ENCODE data around the gene ANO9.

ANO9 gene

DNA sequence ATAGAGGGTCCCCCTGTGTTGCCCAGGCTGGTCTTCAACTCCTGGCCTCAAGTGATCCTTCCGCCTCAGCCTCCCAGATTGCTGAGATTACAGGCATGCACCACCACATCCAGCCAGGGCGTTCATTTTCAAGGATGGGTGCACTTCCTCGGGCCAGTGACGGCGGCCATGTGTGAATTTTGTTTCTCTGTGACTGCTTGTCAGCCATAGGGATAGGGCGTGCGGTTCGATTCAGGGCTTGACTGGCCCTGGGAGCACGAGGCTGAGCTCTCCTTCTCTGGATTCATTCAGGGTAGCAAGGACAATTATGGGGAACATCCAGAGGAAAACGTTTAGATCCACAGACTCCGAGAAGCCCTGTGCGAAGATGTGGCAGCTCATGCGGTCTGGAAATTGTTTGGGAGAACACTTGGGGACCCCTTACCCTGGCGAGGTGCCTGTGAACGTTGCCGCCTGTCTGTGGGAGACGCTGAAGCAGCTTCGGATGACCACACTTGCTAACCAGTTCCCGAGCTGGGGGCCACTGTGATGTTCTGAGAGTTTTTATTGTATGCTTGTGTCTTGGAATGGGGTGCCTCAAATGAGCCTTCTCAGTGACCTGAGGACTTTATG is 11.2 kb upstream of the ANO9 start:
- no peak for FAIRE-seq
- no peak for DNase-seq (ENCODE audit: low spot score)

DNA sequence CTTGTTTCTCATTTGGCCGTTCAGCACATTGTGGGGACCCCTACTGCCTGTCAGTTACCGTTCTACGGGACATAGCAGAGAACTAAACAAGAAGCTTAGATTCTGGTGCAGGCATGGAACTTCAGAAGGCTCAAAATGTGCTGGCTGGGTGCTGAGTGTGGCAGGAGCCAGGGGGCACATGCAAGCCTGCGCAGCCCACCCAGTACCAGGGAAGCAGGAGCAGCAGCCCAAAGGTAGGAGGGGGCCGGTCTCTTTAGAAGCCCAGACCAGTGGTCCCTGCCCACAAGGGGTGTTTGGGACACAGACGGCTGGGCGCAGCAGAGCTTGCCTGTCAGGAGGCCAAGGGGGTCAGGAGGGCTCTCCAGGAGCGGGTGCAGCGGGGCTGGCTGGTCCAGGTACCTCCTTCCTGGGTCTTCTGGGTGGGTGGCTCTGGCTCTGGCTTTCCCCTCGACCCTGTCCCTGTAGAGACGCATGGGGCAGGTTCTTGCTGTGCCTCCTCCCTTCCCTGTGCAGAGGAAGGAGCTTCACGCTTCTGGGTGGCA is 10.5 kb upstream of the ANO9 start:
- FAIRE-seq: no peak
- no peak for DNase-seq (ENCODE audit: low spot score)

DNA sequence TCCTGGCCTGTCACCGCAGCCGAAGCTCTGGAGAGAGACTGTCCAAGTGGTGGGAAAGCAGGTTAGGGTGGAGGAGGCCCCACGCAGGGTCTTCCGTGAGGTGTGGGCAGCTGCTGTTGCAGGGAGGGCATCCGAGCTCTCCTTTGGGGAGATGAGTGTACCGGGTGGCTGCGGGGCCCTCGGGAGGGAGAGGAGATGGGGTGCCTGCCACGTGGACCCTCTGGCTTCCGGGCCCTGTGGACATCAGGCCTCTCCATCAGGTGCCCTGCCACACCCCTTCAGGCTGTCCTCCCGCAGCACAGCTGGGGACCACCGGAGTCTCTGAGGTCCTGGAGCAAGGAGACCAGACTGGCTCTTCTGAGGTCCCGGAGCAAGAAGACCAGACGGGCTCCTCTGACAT is 9.9 kb upstream of the ANO9 start:
- FAIRE-seq (no peak), DNase-seq (ENCODE audit: low spot score) (no peak)

DNA sequence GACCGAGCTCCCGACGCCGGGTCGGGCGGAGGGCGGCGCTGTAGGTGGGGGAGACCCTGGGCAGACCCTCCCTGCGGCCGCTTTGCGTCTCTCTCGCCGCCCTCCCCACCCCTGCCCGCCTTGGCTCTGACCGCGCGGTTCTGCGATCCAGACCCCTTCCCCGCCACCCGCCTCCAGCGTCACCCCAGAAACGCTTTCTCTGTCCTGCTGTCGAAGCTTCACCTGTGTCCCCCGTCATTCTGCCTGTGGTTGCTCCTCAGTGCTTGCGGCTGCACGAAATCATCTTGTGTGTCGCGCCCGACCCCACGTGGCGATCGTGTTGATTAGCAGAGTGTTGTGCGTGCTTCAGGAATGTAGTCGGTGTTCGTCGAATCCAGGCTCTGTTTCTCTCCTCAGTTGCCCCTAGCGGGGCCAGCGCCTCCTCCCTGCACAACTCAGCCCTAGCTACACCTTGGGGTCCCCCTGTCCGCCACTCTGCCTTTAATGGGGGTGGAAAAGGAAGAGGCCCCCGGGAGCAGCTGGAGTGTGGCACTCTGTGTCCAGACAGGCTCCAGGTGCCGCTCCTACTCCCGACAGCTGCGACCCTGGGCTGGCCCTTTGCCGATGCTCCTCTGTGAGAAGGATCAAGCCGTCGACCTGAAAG is 9.1 kb upstream of the ANO9 start:
- peak; percentile 45 for DNase-seq (ENCODE audit: low spot score)

DNA sequence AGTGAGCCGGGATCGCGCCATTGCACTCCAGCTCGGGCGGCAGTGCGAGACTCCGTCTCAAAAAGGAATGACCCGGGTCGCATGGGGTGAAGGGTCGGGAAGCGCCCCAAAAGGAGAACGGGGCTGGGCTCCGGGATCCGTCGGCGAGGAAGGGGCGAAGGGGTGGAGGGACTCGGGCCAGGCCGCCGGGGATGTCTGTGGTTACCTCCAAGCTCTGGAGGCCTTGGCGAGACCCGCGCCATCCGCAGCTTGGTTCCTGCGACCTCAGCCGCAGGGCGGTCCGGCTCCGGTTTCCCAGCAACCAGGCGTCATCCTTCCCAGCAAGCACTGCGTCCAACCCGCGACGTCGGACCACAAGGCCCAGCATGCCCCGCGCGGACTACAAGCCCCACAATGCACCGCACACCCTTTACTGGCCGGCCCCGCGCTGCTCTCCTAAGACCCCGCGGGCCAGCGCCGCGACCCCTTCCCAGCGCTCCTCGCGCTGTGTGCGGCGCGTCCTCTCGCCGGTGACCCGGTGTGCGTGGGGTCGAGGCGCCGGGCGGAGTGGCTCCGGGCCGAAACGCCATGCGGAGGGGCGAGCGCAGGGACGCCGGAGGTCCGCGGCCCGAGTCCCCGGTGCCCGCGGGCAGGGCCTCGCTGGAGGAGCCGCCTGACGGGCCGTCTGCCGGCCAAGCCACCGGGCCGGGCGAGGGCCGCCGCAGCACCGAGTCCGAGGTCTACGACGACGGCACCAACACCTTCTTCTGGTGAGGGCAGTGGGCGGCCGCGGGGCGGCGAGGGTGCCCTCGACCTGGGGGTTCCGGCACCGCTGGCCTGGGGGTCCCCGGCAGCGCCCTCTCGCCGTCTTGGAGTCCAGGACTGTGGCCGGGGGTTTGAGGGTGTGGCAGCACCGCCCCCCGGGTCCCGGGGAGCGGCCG is 8.3 kb upstream of the ANO9 start, which contains the start of gene PTDSS2:
Gene PTDSS2, plus strand, starts transcription at position 391 of the 920 bp plus-strand sequence. Its CDS starts 177 bp downstream, at position 568.
- DNase-seq (ENCODE audit: low spot score): peak; percentile 83

More for the DNA sequence above, 9.1 kb upstream of the ANO9 start:
- no peak for FAIRE-seq

DNA sequence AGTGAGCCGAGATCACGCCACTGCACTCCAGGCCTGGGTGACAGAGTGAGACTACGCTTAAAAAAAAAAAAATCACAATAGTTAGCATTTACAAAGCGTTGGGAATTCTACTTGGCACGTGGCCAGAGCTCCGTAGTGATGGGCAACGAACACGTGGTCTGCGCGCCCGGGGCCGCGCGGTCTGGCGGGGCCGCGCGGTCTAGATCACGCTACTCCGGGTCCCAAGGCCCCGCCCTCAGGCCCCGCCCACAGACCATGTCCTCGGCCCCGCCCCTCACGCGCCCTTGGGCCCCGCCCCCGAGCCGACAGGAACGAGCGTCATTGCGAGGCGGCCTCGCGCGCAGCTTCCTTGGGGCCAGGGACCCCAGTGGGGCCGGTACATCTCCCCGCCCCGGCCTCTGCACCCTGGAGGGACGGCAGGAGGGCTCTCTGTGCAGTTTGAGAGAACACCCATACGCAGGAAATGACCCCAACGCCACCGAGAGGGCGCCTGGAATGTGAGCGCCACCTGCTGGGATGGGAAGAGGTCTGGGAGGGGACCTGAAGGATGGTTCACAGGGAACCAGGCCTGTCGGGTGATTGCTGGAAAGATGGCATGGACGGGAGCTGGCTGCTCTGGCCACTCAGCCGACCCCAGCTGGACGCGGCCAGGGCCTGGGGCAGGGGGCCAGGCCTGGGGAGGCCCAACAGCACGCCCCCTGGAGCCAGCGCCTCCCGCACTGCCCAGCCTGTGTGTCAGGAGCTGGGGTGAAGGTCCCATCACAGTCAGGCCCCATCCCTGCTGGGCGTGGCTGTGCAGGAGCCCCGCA is 6.3 kb upstream of the ANO9 start:
- no peak for FAIRE-seq

More for the DNA sequence above, 8.3 kb upstream of the ANO9 start, which contains the start of gene PTDSS2:
- no peak for FAIRE-seq

DNA sequence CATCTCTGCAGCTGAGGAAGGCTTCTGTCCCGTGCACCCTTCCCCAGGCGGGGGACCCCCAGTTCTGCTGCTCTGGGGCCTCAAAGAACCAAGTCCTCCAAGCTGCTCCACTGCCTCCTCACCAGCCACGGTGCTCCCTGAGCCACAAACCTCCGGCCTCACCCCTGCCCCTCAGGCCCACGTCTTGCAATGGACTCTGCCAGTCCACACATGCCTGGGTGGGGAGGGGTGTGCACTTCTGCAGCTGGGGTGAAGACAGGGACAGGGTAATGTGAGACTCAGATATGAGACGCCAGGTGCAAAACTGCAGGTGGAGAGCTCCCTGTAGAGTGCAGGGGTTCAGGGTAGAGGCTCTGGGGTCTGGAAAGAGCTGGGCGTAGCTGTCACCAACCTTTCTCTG is 5.1 kb upstream of the ANO9 start:
- DNase-seq (ENCODE audit: low spot score): no peak
- no peak for FAIRE-seq

More for the DNA sequence above, 6.3 kb upstream of the ANO9 start:
- peak; percentile 77 for DNase-seq (ENCODE audit: low spot score)

DNA sequence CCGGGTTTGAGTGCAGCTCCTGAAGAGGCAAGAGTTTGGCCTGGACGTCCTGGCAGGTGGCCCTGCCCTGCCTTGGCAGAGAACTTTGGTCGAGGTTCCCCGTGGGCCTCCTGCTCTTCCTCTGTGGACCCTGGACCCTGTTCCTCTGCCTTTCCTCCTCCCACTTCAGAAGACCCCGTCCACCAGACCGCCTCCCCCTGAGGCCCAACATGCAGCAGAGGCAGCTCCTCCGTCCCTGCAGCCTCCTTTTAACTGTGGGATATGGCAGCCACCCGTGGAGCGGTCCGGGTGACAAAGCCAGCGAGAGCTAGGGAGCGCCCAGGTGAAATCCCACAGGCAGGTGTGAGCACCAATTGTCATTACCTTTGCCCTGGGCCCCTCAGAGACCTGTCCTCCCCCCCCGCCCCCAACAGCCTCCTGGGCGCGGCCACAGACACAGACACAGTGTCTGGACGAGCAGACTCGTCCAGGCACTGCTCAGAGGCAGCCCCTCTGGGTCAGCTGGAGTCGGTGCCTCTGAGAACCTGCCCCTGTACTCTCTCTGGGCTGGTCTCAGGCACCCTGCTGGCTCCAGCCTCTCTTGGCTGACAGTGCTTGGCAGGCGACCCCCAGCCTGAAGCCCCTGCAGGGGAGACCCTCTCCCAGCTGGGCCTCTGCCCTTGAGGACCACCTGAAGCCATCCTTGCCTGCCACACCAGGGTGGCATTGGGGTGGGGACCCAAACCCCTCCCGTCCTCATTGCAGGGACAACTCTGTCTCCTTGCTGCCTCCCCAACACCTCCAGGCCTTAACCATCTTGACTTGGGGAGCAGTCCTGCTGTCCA is 4.2 kb upstream of the ANO9 start:
- FAIRE-seq: no peak

DNA sequence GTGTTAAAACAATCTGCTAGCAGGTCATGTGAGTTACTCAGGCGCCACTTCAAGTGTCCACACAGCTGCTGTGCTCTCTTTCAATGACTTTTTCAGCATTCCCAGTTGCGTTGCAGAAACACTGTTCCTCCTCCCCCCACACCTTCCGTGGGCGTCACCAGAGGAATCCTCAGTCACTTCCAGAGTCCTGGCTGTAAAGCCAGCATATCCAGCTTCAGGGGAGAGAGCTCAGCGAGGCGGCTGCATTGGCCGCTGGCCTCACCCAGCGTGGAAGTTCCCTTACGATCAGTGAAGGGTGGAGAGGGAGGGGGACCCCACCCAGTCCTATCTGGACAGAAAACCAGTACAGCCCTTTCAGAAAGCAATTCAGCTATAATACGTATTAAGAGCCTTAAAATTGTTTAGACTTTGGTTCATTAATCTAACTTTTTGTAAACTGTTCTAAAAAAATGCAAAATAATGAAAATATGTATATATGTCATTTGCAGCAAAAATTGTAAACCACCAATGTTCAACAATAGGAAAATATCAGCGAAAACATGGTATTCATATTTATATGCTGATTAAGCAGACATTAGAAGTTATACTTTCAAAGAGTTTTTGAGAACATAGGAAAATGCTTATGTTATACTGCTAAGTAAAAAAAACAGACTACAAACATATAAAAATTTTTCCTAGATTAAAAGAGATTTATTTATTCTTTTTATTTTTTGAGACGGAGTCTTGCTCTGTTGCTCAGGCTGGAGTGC is 2.8 kb upstream of the ANO9 start:
- DNase-seq (ENCODE audit: low spot score) (no peak), FAIRE-seq (no peak)

More for the DNA sequence above, 4.2 kb upstream of the ANO9 start:
- DNase-seq (ENCODE audit: low spot score): no peak

DNA sequence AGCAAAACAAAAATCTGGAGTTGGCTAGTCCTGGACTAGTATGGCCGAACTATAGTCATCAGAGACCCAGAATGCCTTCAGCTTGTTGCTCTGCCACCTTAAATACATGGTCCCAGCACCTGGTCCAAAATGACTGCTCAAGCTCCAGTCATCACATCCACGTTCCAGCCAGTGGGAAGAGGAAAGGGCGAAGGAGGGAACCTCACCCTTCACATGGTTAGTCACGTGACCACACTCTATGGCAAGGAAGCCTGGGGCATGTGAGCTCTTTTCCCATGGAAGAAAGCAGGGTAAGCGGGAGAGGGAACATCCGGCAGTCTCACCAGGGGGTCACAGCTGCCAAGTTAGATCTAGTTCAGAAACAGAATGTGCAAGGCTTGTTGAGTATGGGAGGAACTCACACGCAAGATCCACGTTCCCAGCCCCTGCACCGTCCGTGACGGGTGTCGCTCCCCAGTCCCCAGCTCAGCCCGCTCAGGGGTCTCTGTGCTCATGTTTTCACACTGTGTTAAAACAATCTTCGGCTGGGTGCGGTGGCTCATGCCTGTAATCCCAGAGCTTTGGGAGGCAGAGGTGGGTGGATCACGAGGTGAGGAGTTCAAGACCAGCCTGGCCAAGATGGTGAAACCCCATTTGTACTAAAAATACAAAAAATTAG is 1.9 kb upstream of the ANO9 start:
- FAIRE-seq (no peak), DNase-seq (ENCODE audit: low spot score) (no peak)

DNA sequence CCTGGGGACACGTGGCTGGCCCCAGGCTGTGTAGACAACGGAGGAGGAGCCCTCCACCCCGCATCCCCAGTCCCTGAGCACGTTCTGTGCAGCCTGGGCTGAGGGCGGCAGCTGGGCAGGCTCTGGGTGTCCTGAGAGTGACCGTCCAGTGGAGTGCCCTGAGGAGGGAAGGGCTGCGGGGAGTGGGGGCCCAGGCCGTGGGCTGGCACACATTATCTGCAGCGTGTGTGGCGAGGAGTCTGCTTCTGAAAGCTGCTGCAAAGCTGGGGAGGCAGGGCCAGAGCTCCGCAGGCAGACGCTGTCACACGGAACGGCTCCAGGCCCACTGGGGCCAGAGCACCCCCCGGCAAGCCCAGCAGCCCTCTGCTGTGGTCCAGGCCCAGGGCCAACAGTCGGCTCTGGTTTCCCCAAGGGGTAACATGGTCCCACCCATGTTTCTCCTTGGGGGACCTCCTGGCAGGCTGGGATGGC is 835 bp upstream of the ANO9 start:
- DNase-seq (ENCODE audit: low spot score) (no peak), FAIRE-seq (no peak)

DNA sequence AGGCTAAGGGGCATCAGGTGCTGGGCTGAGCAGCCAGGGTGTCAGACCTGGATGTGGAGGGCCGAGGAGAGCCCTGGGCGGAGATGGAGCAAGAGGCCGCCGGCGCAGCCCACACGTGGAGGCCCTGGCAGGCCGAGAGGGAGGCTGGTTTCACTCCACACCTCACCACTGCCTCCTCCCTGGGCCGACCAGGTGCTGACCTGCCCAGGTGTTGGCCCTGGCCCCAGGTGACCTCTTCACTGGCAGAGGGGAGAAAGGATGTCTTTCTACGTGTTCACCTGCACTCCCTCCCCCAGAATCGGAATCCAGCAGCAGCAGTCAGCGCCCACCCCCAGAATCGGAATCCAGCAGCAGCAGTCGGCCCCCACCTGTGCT is 781 bp downstream of the ANO9 start:
- DNase-seq (ENCODE audit: low spot score) (no peak), FAIRE-seq (no peak)

DNA sequence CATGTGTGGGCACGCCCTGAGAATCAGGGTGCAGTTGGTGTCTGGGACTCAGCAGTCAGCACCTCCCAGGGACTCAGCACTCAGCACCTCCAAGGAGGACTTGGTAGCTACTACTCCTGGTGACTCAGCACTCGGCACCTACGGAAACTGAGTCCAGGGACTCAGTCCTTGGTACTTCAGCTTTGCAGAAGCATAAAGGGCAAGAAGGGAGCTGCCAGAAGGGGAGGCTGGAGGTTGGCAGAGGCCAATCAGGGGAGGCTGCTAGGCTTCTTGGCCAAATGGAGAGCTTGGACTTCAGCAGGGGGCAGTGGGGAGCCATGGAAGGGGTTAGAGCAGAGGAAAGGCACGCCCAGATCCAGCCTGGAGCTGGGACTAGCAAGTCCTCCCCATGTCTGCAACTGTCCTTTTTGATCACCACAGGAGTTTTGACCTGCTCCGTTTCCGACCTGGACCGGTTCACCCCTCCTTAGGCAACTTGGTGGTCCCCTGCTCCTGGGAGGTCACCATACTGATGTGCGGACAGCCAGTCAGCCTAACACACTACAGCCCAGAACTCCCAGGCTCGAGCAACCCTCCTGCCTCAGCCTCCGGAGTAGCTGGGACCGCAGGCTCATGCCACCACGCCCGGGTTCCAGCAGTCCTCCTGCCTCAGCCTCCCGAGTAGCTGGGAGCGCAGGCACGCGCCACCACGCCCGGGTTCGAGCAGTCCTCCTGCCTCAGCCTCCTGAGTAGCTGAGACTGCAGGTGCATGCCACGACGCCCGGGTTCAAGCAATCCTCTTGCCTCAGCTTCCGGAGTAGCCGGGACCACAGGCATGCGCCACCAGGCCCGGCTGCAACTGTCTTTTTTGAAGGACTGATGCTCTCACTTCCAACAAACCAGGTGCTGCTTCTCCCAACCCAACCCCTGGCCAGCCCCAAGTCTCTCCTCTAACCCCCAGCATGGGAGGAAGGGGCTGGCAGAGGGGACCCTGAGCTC is 1.5 kb downstream of the ANO9 start:
- DNase-seq (ENCODE audit: low spot score) (no peak), FAIRE-seq (no peak)

DNA sequence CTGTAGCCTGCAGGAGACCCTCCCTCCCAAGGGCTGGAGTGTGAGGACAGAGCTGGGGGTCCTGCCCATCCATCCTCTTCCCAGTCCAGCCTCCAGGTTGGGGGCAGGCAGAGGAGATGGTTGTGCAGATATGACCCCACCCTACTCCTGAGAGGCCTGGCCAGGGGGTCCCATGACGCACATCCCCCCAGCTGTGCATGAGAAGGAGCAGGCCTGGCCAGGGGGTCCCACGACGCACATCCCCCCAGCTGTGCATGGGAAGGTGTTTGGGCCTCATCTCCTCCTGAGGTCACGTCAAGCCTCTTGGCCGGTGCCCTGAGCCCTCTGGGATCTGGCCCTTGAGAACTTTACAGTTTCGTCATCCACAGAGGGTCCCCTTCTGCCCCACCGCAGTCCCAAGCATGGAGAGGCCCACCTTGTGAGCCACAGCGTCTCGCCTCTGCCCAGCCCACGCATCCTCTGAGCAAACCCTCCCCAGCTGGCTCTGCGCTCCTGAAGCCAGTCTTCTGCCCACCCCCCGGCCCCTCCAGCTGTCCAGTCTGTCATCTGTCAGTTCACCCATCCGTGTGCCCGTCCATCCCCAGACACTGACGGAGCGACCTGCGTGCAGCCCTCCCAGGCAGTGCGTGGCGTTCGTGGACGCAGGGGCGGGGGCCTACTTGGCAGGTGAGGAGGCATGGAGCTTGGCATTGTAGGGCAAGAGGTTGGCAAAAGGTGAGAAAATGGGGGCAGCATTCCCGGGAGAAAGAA is 2.3 kb downstream of the ANO9 start:
- FAIRE-seq: no peak

DNA sequence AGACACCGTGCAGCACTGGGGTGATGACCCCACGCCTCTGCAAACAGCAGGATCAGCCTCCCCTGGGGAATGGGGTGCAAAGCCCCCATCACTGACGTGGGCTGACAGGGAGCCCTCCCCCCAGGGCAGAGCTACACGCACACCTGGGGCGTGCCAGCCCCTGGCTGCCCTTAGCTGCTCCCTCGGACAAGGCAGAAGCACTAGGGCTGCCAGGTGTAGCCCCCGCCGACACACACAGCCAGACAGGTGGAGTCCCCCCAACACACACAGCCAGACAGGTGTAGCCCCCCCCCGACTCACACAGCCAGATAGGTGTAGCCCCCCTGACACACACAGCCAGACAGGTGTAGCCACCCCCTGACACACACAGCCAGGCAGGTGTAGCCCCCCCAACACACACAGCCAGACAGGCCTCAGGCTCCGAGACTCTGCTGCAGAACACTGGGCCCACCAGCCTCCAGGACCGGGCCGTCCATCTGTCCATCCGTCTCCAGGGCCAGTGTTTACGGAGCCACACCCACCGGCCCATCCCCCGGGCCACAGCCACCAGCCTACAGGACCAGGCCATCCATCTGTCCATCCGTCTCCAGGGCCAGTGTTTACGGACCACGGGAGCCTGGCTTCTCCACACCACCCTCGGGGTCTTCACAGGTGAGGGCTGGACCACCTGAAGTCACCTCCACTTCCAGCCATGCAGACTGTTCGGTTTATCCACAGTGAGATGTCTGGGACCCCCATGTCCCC is 3.5 kb downstream of the ANO9 start:
- no peak for DNase-seq (ENCODE audit: low spot score)
- no peak for FAIRE-seq

More for the DNA sequence above, 2.3 kb downstream of the ANO9 start:
- DNase-seq (ENCODE audit: low spot score): no peak

DNA sequence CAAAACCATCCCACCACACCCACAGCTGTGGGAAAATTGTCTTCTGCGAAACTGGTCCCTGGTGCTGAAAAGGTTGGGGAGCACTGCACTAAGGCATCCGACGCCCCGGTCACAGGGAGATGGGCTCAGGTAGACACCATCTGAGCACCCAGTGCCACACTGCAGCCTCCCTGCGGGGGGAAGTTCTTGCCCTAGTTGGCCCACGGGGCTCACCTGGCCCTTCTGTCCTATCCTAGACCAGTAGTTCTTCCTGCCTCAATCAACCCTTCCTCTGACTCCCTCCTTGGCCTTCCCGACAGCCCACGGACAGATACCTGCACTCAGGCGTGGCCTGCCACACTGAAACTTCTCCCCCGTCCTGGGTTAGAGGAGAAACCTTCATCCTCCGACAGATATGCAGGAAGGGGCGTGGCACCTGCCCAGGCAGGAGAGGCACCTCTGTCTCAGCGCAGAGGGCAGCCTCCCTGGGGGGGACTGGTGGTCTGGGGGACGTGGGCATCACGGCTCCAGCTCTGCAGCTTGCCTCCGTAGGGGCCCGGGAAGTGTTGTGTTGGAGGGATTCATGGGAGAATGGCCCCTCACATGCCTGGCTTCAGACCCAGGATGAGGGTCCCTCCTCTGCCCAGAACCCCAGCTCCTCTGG is 4.5 kb downstream of the ANO9 start:
- FAIRE-seq (no peak), DNase-seq (ENCODE audit: low spot score) (no peak)
